GM18511 (cell line): ENCODE measurements around the gene ZNF518A.

Experiments used
- ATAC-seq: cut with Tn5 transposase; IDR thresholded peaks from one replicate; pipeline ENCODE4 v1.9.1; 2021; ENCODE audit warnings: mild to moderate bottlenecking, moderate library complexity; ENCODE audit not compliant: unreplicated experiment

The ZNF518A gene, protein sequence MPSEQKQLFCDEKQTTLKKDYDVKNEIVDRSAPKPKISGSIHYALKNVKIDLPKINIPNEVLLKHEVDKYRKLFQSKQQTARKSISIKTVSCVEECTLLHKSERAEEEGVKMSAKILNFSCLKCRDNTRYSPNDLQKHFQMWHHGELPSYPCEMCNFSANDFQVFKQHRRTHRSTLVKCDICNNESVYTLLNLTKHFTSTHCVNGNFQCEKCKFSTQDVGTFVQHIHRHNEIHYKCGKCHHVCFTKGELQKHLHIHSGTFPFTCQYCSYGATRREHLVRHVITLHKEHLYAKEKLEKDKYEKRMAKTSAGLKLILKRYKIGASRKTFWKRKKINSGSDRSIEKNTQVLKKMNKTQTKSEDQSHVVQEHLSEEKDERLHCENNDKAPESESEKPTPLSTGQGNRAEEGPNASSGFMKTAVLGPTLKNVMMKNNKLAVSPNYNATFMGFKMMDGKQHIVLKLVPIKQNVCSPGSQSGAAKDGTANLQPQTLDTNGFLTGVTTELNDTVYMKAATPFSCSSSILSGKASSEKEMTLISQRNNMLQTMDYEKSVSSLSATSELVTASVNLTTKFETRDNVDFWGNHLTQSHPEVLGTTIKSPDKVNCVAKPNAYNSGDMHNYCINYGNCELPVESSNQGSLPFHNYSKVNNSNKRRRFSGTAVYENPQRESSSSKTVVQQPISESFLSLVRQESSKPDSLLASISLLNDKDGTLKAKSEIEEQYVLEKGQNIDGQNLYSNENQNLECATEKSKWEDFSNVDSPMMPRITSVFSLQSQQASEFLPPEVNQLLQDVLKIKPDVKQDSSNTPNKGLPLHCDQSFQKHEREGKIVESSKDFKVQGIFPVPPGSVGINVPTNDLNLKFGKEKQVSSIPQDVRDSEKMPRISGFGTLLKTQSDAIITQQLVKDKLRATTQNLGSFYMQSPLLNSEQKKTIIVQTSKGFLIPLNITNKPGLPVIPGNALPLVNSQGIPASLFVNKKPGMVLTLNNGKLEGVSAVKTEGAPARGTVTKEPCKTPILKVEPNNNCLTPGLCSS (N-terminal part only)

DNA sequence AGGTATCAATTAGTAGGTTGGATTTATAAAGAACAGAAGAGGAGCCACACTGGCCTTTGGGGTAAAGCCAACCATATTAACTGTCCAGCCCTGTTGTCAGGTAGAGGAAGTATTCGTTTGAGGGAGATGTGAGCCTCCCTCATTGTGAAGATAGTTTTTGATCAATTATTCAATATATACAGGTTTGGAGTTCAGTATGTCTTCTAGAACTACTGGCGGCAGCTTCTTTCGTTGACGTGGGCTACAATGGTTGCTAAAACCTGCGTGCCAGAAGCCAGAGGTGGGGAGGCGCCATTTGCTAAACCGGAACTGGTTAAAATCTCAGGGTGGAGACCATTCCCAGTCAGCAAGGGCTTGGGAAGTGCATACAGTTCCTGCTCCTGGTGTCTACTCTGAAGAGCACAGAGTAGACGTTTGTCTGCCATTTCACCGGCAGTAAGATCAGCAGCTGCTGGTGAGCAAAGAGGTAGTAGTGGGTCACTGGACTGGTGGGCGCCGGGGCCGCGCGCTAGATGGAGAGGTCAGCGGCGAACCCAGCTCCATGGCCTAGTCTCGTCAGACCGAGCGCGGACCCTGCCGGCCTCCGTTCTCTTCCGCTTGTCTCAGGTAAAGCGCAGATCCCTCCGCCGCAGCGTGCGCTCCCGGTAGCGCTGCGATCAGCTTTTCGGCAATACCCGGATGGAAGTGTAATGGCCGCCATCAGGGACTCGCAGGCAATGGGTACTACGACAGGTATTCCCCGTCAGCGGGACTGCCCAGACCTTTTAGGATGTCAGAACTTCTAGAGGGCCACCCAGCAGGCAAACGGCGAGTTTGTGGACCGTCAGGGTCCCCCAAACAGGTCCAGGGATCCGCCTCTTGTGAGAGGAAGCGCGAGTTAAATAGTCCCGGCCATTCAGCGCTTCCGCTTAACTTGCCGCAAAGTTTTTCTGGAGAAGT is at the start of gene ZNF518A:
ZNF518A (plus strand) TSS at position 911 of the 939 bp plus-strand sequence. CDS start 26,026 bp downstream, outside the sequence.
- ATAC-seq, result peak; percentile 83

DNA sequence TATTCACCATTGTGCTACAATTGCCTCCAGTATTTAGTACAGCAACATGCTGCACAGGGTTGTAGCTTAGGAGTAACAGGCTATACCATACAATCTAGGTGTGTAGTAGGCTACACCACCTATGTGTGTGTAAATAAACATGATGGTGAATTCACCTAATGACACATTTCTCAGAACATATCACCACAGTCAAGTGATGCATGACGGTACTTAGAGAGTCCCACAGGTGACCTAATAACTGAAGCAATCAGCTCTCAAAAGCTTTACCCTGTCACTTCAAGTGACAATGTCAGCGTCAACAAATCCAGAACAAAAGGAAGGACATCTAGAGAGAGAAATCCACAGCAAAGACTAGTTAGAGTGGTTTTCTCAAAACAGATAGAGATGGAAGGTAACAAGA is 47.9 kb upstream of the ZNF518A start:
- ATAC-seq, result no peak

DNA sequence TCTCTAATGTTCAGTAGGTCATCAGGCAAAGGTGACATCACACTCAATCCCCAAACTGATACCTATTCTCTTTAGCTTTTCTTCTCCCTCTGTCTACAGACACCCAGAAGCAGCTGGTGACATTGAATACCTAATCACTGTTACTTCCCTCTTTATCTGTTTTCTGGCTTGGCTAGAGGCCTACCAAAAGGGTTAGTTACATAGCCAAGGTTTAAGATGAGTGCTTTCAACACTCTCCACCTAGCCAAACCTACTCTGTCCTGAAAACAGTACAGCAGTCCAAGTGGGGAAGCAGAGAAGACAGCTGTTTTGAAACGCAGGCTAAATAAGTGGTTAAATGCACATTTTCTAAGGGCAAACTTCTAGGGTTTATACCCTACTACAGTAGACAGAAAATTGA is 47.3 kb upstream of the ZNF518A start:
- ATAC-seq, result no peak

DNA sequence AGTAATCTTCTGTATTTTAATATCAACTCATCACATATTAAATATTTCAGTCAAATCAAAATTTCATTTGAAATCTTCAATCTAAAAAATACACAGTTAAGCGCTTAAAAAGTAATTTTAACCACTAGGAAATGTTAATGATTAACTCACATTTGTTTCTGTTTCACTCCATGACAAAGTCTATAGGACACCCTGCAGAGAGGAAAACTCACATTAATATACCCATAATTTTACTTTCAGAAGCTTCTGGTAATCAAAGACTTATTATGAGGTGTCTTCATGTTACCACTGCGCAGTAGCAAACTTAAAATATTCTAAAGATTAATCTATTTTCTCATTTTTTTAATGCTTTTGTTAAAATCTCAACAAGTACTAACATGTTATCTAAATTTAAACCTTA is 41.0 kb upstream of the ZNF518A start:
- ATAC-seq, result no peak

DNA sequence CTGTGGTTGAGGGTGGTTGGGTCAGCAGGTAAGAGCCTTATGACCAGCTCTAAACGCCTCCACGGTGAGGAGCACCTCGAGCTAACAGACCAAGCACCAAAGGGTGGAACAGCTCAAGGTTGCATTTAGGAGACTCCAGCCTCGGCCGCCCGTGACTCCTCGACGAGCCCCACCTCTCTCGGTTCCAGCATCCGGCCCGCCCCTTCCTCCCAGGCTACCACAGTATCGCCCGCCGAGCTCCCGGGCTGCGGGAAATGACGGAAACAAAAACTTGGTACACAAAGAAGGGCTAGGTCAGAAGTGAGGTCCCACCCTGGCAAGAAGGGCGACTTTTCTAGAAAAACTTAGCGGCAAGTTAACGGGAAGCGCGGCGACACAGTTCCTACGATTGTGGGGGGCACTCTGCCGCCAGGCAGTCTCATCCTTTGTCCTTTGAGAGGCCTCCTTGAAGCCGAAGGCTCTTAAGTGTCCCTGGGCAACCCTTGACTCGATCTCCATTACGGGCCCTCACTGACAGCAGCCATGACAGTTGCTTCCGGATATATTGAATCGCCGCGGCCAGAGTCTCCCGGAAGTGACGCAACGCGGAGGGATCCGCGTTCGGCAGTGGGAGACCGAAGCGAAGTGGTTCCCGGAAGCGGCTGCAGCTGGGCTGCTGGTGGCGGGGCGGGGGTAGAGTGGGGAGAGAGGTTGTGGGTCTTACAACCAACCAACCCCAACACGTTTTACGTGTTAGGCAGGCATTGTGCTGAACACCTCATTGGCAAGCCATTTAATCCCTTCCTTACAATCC is 40.2 kb upstream of the ZNF518A start:
- peak; percentile 88 for ATAC-seq

DNA sequence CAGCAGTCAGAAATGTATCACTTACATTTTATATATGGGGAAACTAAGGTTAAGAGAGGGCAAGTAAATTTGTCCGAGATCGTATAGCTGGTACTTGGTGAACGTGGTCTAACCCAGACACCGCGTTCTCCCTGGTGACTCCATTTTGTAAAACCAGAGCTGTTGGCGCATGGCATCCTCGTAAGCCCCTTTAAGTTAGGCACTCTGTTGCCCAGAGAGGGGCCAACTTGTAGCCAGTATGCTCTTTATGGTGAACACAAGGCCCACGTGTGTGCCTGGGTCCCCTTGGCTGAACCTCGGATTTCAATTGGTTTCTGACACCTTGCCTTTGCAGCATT is 39.7 kb upstream of the ZNF518A start:
- no peak for ATAC-seq

DNA sequence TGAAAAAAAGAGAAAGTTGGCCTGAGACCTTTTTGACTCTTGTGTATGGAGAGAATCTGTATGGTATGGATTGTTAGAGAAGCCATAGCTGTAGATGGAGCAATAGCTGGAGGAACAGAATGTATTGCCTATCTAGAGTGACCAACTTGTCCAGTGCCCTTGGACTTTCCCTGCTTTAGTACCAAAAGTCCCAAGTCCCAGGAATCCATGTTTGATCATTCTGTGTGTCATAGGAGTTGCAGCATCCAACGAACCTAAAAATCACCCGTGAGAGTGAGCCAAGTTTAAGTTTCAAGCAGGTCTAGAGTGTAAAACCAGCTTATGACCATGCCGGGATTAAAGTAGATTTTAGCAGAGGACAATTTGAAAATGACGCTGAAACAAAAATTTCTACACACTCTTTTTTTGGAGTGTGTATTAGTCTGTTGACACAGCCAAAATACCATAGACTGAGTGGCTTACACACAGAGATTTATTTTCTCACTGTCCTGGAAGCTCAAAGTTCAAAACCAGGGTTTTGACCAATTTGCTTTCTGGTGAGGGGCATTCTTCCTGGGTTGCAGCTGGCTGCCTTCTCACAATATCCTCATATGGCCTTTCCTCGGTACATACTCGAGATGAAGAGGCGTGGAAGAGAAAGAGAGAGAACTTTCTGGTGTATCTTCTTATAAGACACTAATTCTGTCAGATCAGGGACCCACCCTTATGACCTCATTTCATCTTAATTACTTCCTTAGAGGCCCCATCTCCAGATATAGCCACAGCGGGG is 36.9 kb upstream of the ZNF518A start:
- ATAC-seq, result no peak

DNA sequence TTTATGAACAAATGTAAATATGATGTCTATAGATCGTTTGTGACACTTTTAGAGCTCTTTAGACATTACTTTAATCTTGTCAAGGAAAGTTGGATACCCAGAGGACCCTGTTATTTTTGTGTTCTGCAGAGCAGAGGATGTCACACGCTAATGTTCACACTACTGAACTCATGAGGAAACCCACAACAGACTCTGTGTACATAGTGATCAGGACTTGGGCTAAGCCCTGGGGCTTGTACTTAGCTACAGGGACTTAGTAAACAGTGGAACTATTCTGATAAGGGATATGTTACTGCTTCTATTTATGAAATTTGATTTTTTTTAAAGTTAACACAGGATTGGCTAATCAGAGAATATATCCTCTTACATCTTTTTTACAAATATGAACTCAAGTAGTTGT is 36.1 kb upstream of the ZNF518A start:
- ATAC-seq, result no peak

DNA sequence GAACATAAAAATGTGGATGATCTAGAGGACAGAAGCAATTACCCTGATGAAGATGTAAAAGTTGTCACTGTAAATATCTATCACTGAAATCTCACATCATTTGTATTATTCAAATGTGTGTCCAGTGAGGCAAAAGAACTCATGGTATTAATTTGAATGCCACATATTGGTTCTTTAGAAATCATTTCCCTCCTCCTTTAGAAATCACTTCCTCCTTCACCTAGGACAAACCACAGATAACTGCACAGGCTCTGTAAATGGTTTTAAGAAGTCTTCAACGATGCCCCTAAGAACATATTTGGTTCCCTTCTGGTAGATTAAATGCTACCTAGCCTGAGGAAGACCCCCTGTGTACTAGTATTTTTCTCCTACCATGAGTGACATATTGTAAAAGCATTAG is 33.1 kb upstream of the ZNF518A start:
- ATAC-seq, result no peak

DNA sequence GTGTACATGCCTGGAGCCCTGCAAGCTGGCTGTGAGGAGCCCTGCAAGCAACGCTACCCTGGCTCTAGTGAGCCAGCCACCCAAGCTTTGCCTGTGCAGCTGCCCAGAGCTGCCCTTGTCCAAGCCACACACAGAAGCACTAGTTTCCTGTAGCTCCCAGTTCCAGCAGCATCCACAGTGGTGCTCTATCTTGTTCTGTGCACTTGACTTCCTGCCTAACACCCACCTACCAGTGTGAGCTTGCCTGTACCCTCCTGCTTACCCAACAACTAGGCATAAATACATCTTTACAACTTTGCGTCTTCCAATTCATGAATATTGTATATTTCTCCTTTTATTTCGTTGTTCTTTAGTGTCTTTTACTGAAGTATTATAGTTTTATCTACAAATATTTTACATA is 32.2 kb upstream of the ZNF518A start:
- ATAC-seq, result no peak

DNA sequence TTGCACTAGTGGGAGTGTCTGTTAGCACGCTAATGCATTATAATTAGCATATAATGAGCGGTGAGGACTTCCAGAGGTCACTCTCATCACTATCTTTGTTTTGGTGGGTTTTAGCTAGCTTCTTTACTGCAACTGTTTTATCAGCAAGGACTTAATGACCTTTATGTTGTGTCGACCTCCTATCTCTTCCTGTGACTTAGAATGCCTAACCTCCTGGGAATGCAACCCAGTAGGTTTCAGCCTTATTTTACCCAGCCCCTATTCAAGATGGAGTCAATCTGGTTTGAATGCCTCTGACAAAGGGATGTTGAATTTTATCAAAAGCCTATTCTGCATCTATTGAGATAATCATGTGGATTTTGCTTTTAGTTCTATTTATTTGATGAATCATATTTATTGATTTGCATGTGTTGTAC is 22.5 kb upstream of the ZNF518A start:
- ATAC-seq, result no peak

DNA sequence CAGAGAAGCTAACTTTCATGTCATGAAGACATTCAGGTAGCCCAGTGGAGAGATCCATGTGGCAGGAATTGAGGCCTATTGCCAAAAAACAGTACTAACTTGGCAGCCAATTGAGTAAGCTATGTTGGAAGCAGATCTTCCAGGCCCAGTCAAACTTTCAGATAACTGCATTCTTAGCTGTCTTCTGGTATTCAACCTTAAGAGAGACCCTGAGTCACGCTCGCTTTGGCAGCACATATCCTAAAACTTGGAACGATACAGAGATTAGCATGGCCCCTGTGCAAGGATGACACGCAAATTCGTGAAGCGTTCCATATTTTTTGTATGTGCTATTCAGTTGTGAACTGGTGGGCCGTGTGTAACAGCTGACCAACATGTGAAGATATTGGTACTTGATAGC is 17.6 kb upstream of the ZNF518A start:
- ATAC-seq, result no peak

DNA sequence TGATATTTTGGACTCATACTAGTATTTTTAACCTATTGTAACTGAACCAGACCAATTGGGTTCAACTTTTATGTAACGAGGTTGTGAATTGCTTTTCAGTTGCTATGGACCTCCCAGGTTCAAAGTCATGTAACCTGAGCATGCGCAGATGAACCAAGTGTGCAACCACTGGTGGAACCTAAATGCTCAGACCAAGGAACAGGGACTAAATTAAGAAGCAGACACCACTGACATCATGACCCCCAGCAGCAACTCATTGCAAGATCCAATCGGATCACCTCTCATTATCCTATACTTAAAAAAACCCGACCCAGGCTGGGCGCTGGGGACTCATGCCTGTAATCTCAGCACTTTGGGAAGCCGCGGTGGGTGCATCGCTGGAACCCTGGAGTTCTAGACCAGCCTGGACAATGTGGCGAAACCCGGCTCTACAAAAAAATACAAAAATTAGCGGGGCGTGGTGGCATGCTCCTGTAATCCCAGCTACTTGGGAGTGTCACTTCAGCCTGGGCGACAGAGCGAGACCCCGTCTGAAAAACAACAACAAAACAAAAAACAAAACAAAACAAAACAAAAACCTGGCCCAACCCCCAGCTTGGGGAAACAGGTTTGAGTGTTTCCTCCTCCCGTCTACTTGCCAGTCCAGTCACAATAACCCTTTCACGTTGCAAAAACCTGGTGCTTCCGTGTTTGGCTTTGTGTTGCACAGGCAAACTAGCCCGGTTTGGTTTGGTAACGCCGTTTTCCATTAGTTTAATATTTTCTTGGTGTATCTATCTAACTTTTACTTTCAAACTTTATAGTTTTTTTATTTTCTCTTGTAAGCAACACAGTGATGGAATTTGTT is 11.3 kb upstream of the ZNF518A start:
- ATAC-seq, result no peak

DNA sequence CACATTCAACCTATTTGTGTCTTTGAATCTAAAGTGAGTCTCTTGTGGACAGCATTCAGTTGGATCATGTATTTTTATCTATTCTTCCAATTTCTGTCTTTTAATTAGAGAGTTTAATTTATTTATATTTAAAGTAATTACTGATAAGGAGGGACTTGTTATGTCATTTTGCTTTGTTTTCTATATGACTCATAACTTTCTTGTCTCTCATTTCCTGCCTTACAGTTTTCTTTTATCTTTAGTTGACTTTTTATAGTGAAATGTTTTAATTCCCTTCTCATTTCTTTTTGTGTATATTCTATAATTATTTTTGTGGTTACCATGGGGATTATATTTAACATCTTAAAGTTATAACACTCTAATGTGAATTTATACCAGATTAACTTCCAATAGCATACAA is 7.3 kb upstream of the ZNF518A start:
- ATAC-seq, result no peak

DNA sequence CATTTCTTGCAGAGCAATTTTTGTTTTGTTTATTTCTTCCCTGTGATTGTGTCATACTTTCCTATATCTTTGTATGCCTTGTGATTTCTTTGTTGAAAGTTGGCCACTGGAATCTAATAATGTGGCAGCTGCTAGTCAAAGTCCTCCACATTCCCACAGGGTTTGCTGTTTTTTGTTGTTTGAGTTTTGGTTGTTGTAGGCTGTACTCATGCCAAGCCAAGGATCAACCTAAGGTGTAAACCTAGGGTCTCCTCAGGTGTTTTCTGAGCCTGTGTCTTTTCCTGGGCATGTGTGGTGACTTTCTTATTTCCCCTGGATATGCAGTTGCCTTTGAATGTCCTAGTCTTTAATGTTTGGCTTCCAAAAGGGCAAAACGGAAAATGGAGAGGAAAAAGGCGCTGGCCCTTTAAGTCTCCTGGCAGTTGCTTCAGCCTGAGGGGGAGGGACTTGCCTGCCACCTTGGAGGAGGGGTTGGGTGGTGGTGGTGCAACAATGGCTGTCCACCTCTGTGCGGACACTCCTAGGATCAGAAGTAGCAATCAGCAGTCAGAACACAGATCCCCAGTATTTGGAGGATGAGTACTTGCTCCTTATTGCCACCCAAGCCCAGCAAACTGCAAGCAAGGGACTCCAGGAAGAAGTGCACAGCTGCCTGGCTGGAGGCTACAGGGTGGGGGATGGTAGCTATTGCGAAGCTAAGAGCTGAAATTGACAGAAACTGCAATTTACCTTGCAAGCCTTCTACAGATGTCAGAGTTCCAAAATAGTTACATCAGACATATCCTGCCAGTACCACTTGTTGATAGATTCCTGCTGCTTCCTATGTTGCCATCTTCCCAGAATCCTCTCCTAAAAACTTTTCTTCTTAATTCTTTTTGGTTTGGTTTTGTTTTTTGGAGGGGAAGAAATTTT is 5.6 kb upstream of the ZNF518A start:
- no peak for ATAC-seq

DNA sequence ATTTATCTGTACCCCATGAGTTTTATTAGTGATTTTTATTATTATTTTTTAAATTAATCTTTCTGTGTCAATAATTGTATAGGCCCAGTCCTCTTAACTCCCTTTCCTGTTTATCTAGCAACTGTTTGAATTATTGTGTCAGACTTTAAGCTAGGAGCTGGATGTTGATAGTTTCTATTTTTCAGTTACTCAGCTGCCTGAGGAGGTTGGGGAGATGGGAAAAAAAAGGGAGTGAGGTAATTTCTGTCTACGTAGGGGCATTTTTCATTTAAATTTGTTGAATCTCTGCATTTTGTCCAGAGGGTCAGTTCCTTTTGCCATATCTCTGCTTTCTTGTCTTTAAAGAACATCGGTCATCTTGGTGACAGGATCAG is 5.0 kb upstream of the ZNF518A start:
- ATAC-seq, result no peak

DNA sequence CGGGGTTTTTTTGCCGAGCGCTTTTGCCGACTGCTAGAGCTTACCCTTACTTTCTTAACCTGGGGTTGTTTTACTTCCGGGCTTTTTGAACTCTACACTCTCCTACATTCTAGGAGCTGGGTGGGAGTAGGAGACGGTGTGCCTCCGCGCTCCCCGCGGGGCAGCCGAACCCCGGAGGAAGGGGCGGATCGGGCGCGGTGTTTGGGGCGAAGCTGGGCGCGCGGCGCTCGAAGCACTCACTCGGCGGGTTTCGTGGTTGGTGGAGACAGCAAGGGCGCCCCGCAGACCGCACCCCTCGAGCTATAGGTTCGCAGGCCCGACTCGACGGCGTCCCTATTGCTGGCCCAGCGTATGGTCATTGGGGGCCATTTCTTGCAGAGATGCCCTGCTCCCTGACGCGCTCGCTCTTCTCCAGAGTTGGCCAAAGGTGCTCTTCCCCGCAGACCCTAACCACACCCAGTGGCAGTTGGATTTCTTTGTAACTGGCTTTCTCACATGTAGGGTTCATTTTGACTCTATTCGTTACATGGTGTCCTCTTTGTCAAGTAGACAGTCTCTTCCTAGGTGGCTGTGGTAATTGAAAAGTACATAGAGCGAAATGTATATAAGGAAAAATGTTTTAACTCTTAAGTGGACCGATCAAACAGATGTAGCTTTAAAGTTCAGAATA is 364 bp downstream of the ZNF518A start:
- ATAC-seq, result peak; percentile 77
